GM12872 (cell line): ENCODE measurements around the gene MAFG.

Experiments
- TF ChIP-seq, protein P1 (sequence below): IDR thresholded peaks from 3 replicates; pipeline ENCODE4 v1.5.1; 2011; ENCODE audit warnings: low read depth, mild to moderate bottlenecking, low read length, moderate library complexity; ENCODE audit not compliant: insufficient read depth

The MAFG gene

GRCh38 chr17:81899514-81900166 is 27.9 kb downstream of the MAFG start:
- TF ChIP-seq, protein P1, sequence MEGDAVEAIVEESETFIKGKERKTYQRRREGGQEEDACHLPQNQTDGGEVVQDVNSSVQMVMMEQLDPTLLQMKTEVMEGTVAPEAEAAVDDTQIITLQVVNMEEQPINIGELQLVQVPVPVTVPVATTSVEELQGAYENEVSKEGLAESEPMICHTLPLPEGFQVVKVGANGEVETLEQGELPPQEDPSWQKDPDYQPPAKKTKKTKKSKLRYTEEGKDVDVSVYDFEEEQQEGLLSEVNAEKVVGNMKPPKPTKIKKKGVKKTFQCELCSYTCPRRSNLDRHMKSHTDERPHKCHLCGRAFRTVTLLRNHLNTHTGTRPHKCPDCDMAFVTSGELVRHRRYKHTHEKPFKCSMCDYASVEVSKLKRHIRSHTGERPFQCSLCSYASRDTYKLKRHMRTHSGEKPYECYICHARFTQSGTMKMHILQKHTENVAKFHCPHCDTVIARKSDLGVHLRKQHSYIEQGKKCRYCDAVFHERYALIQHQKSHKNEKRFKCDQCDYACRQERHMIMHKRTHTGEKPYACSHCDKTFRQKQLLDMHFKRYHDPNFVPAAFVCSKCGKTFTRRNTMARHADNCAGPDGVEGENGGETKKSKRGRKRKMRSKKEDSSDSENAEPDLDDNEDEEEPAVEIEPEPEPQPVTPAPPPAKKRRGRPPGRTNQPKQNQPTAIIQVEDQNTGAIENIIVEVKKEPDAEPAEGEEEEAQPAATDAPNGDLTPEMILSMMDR = no peak

DNA sequence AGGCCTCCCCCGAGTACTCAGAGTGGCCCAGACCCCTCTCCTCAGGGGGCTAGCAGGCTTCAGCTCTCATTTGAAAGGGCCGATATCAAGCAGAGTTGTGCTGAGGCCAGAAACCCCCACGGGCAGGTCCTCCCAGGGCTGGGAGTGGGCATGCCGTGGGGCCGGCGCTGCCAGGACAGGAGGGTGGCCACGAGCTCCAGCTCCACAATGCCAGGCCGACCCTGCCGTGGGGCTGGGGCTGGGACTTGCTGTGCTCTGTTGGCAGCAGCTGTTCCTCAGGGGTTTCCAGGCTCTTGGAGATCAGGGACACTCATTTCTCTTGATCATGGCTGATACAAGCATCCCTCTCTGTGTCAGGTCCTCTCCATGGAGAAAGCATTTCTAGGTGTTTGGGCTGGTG is 28.6 kb downstream of the MAFG start:
- TF ChIP-seq, protein P1 = no peak

GRCh38 chr17:81898029-81898866 is 29.3 kb downstream of the MAFG start:
- TF ChIP-seq, protein P1 = no peak

- TF ChIP-seq, protein P1 = no peak
Observed at GRCh38 chr17:81895400-81895799, 32.1 kb downstream of the MAFG start.

- TF ChIP-seq, protein P1 = no peak
Observed at GRCh38 chr17:81891303-81891552, 36.3 kb downstream of the MAFG start.

- TF ChIP-seq, protein P1 = no peak
Observed at GRCh38 chr17:81890447-81891302, 36.9 kb downstream of the MAFG start.

- TF ChIP-seq, protein P1 = no peak
Observed at GRCh38 chr17:81889602-81890001, 37.9 kb downstream of the MAFG start.
